Lung (tissue), 12 donors: ENCODE measurements around the gene PVR. TPM values are rescaled to one million over a fixed set of nuclear protein-coding genes. Genes with fewer than 3 reads are reported as not detected.

Experiments
- ATAC-seq: fragments of 200-7000 bp; cut with Tn5 transposase; one replicate; pipeline ENCODE4 v1.9.1; 2020; ENCODE audit warnings: moderate number of reproducible peaks; ENCODE audit not compliant: insufficient read depth, low FRiP score
- DNase-seq, 3 donors: peaks; one replicate each; pipeline ENCODE4 v3.0.0-alpha.2; 2013 to 2017
- H3K27ac ChIP-seq, 2 donors: one replicate each; pipeline ENCODE4 v1.5.1; 2013; ENCODE audit warnings: mild to moderate bottlenecking in 2 of 2, moderate library complexity in 2 of 2, control low read depth in 1 of 2, inconsistent platforms in 1 of 2, low read depth in 1 of 2, low read length in 1 of 2
- H3K27me3 ChIP-seq, 3 donors: one replicate each; pipeline ENCODE4 v1.5.1; 2013; ENCODE audit warnings: low read length in 2 of 3; ENCODE audit not compliant: control insufficient read depth in 3 of 3, insufficient read depth in 3 of 3
- H3K36me3 ChIP-seq, 4 donors: one replicate each; pipeline ENCODE4 v1.5.1; 2013; ENCODE audit warnings: low read length in 4 of 4, mild to moderate bottlenecking in 1 of 4, moderate library complexity in 1 of 4; ENCODE audit not compliant: control insufficient read depth in 4 of 4, insufficient read depth in 4 of 4
- H3K4me1 ChIP-seq, 5 donors: one replicate each; pipeline ENCODE4 v1.5.1; 2013; ENCODE audit warnings: low read length in 5 of 5, mild to moderate bottlenecking in 2 of 5, moderate library complexity in 1 of 5; ENCODE audit not compliant: control insufficient read depth in 5 of 5, insufficient read depth in 5 of 5
- H3K4me3 ChIP-seq: one replicate; pipeline ENCODE4 v1.5.1; 2013; ENCODE audit warnings: mild to moderate bottlenecking, control low read depth, moderate library complexity
- H3K9ac ChIP-seq, 2 donors: one replicate each; pipeline ENCODE4 v1.5.1; 2013; ENCODE audit warnings: low read length in 2 of 2, control low read depth in 1 of 2; ENCODE audit not compliant: insufficient read depth in 1 of 2
- H3K9me3 ChIP-seq, 4 donors: one replicate each; pipeline ENCODE4 v1.5.1; 2013; ENCODE audit warnings: low read length in 3 of 4, mild to moderate bottlenecking in 1 of 4, moderate library complexity in 1 of 4; ENCODE audit not compliant: control insufficient read depth in 4 of 4, insufficient read depth in 3 of 4
- CTCF ChIP-seq: IDR thresholded peaks from 2 replicates; pipeline ENCODE4 v1.5.1; 2012; ENCODE audit warnings: mild to moderate bottlenecking; ENCODE audit errors: control extremely low read depth, extremely low read depth
- WGBS, 2 donors: extraction: QIAGEN DNeasy Blood & Tissue Kit; methylation state at CpG; one replicate each; pipeline ENCODE4 v1.1.7; 2013; 5-methylcytosine and 5-hydroxymethylcytosine counted together
- polyA plus RNA-seq, 2 donors: library from polyadenylated mRNA; stranded (reverse); fragments of 200-250 nt; gene quantifications; one replicate each; pipeline ENCODE4 v1.2.1, GENCODE V29; 2013
- total RNA-seq, 2 donors: library from RNA; depleted of rRNA in 1 of 2; stranded (reverse); fragments of >200 nt in 1 of 2; gene quantifications; one replicate each; pipeline ENCODE4 v1.2.1, GENCODE V29; 2014 to 2021
- donor health status: control.
- donor health status: control.
- donor health status: Bipolar disorder and iron deficiency.
- donor health status: healthy.
- donor health status: DM: yes; HTN: yes; CAD: no.

Gene PVR
- total and polyA plus RNA-seq, 4 donors: 26.4 to 51.6 (median 36.5) TPM

GRCh38 chr19:44620667-44621066 lies 23.0 kb upstream of the PVR start:
- Histone ChIP-seq H3K36me3 (no peaks in the 10 kb centered on the region), H3K27me3 (no peaks in the 10 kb centered on the region), H3K9ac (no peak overlapping the region), H3K27ac (no peak overlapping the region), H3K4me1 (peaks cover 0 to 2% (median 0%) of the 10 kb centered on the region in 5 donors), H3K9me3 (no peaks in the 10 kb centered on the region), H3K4me3 (no peak overlapping the region)
- 91 to 92% methylated on average over 5 of the region's 5 CpGs for WGBS, 2 donors
- ATAC-seq (no peak), DNase-seq (no peak)
- TF ChIP-seq CTCF: no peak

GRCh38 chr19:44621367-44621766 lies 22.3 kb upstream of the PVR start:
- H3K9ac ChIP-seq: no peak overlapping the region
- H3K27ac ChIP-seq: no peak overlapping the region
- H3K4me3 ChIP-seq: no peak overlapping the region
- no peak for TF ChIP-seq CTCF
- H3K27me3 ChIP-seq: no peaks in the 10 kb centered on the region
- peaks cover 0 to 2% (median 0%) of the 10 kb centered on the region in 5 donors for H3K4me1 ChIP-seq
- DNase-seq (no peak), ATAC-seq (no peak)
- H3K9me3 ChIP-seq: no peaks in the 10 kb centered on the region
- H3K36me3 ChIP-seq: no peaks in the 10 kb centered on the region
- WGBS, 2 donors: 85 to 96% methylated on average over 6 of the region's 6 CpGs

GRCh38 chr19:44623080-44623479 lies 20.6 kb upstream of the PVR start:
- DNase-seq (peak in 2 of 3 donors; percentile 24 to 43), ATAC-seq (no peak)
- Histone ChIP-seq H3K27me3 (no peaks in the 10 kb centered on the region), H3K27ac (no peak overlapping the region), H3K4me1 (peaks cover 0 to 2% (median 0%) of the 10 kb centered on the region in 5 donors), H3K4me3 (no peak overlapping the region), H3K36me3 (no peaks in the 10 kb centered on the region), H3K9ac (no peak overlapping the region), H3K9me3 (no peaks in the 10 kb centered on the region)
- no peak for TF ChIP-seq CTCF
- WGBS, 2 donors: 46 to 61% methylated on average over 5 of the region's 5 CpGs

- no peak for TF ChIP-seq CTCF
Measured at GRCh38 chr19:44623626-44624025, 20.1 kb upstream of the PVR start.

More at GRCh38 chr19:44623626-44624025, 20.1 kb upstream of the PVR start:
- no peaks in the 10 kb centered on the region for H3K36me3 ChIP-seq
- no peaks in the 10 kb centered on the region for H3K9me3 ChIP-seq
- H3K27me3 ChIP-seq: no peaks in the 10 kb centered on the region
- WGBS, 2 donors: 91 to 93% methylated on average over 4 of the region's 4 CpGs
- peaks cover 0 to 2% (median 0%) of the 10 kb centered on the region in 5 donors for H3K4me1 ChIP-seq
- H3K27ac ChIP-seq: no peak overlapping the region
- H3K4me3 ChIP-seq: no peak overlapping the region
- DNase-seq (no peak), ATAC-seq (no peak)
- H3K9ac ChIP-seq: no peak overlapping the region
